NCI-H345 (cell line): ENCODE data around the gene TANGO2.

Source experiments
- DNase-seq: peaks from one replicate; lab custom pipeline; 2025; lab: John Stamatoyannopoulos, UW

TANGO2 gene

GRCh38 chr22:20107471-20107901 lies 86.6 kb downstream of the TANGO2 start:
- no peak for DNase-seq

GRCh38 chr22:20107951-20108756 lies 87.2 kb downstream of the TANGO2 start:
- DNase-seq: no peak

GRCh38 chr22:20108757-20109230 lies 87.9 kb downstream of the TANGO2 start:
- DNase-seq: no peak

- DNase-seq: no peak
Observed at GRCh38 chr22:20109411-20110358, 88.8 kb downstream of the TANGO2 start.

GRCh38 chr22:20110359-20110985 lies 89.6 kb downstream of the TANGO2 start:
- no peak for DNase-seq

GRCh38 chr22:20111045-20111688 lies 90.3 kb downstream of the TANGO2 start:
- no peak for DNase-seq

- DNase-seq: no peak
Observed at GRCh38 chr22:20111689-20112622, 91.0 kb downstream of the TANGO2 start.

- no peak for DNase-seq
Observed at GRCh38 chr22:20112623-20113511, 92.0 kb downstream of the TANGO2 start.

GRCh38 chr22:20113551-20114310 lies 92.8 kb downstream of the TANGO2 start:
- DNase-seq: no peak

- DNase-seq: no peak
Observed at GRCh38 chr22:20114506-20115475, 93.9 kb downstream of the TANGO2 start.

GRCh38 chr22:20115691-20116375 lies 94.9 kb downstream of the TANGO2 start, which contains the start of gene RANBP1:
Gene RANBP1, plus strand, starts transcription at chr22:20116104. Its CDS starts 81 bp downstream, at chr22:20116185.
- DNase-seq: no peak

GRCh38 chr22:20116376-20116950 lies 95.6 kb downstream of the TANGO2 start:
- DNase-seq: no peak
